SJSA1 (cell line): ENCODE data around the gene SETD2. TPM values are rescaled to one million over a fixed set of nuclear protein-coding genes. Genes with fewer than 3 reads are reported as not detected.
"Not testable (repeated sequence)": the region's sequence is repeated elsewhere in the genome, so short reads cannot be mapped to it uniquely, and the experiment has no call there.

ENCODE experiments used
- DNase-seq, 2 experiments: peaks; one replicate each; pipeline ENCODE4 v3.0.0-alpha.2; 2015 to 2020; ENCODE audit warnings: low spot score in 2 of 2, low read depth in 1 of 2
- H3K27ac ChIP-seq: fragments of 250-450 bp; sonication (Bioruptor Pico); 2 replicates; pipeline ENCODE4 v1.5.1; 2020; ENCODE audit warnings: mild to moderate bottlenecking, moderate library complexity
- H3K27me3 ChIP-seq: fragments of 250-450 bp; sonication (Bioruptor Pico); replicated peaks from 2 replicates; pipeline ENCODE4 v1.5.1; 2020; ENCODE audit warnings: mild to moderate bottlenecking, moderate library complexity
- H3K36me3 ChIP-seq: fragments of 250-450 bp; sonication (Bioruptor Pico); 2 replicates; pipeline ENCODE4 v1.5.1; 2020; ENCODE audit warnings: mild to moderate bottlenecking
- H3K4me1 ChIP-seq: fragments of 250-450 bp; sonication (Bioruptor Pico); replicated peaks from 2 replicates; pipeline ENCODE4 v1.6.1; 2021; ENCODE audit warnings: mild to moderate bottlenecking
- H3K4me3 ChIP-seq: fragments of 250-450 bp; sonication (Bioruptor Pico); 2 replicates; pipeline ENCODE4 v1.5.1; 2020; ENCODE audit warnings: mild to moderate bottlenecking
- H3K9me3 ChIP-seq: fragments of 250-450 bp; sonication (Bioruptor Pico); replicated peaks from 2 replicates; pipeline ENCODE4 v1.5.1; 2020; ENCODE audit warnings: mild to moderate bottlenecking
- total RNA-seq: library from RNA; depleted of rRNA; stranded (reverse); fragments of >200 nt; shearing (Covaris generic); gene quantifications from 2 replicates; pipeline ENCODE4 v1.2.3, GENCODE V29; 2014

The SETD2 gene
- total RNA-seq, 1 experiment from 2014 or later = 22.7 TPM

DNA sequence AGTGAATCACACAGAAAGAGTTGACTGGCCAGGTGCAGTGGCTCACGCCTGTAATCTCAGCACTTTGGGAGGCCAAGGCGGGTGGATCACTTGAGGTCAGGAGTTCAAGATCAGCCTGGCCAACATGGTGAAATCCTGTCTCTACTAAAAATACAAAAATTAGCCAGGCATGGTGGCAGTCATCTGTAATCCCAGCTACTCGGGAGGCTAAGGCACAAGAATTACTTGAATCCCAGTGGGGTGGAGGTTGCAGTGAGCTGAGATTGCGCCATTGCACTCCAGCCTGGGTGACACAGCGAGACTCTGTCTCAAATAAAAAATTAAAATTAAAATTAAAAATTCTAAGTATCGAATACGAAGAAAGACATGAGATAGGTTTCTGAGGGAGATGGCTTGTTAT, 23.4 kb downstream of the SETD2 start:
- H3K4me3 ChIP-seq, H3K4me1 ChIP-seq, H3K27ac ChIP-seq, DNase-seq, H3K27me3 ChIP-seq, H3K9me3 ChIP-seq, H3K36me3 ChIP-seq: not testable (repeated sequence)

DNA sequence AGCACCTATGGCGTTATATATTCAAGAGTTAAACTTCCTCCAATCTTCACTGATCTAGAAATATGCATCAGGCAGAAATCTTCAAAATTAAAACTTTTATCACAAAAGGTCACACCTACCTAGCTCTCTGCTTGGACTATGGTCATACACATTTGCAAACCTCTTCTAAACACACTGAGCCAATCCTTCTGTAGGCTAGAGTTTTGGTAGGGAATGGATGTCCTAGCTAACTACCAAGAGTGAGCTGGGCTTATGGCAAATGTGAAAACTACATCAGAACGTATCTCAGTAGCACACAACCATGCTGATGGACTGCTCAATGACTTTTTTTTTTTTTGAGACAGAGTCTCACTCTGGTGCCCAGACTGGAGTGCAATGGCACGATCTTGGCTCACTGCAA, 29.6 kb downstream of the SETD2 start:
- no peaks in the 10 kb centered on the region for H3K9me3 ChIP-seq
- H3K36me3 ChIP-seq = peaks cover 8% of the 10 kb centered on the region; the same call in 1 of the 2 replicates
- DNase-seq = no peak
- no peak overlapping the region for H3K4me3 ChIP-seq
- H3K27ac ChIP-seq = no peak overlapping the region
- H3K27me3 ChIP-seq = no peaks in the 10 kb centered on the region
- H3K4me1 ChIP-seq = no peaks in the 10 kb centered on the region

DNA sequence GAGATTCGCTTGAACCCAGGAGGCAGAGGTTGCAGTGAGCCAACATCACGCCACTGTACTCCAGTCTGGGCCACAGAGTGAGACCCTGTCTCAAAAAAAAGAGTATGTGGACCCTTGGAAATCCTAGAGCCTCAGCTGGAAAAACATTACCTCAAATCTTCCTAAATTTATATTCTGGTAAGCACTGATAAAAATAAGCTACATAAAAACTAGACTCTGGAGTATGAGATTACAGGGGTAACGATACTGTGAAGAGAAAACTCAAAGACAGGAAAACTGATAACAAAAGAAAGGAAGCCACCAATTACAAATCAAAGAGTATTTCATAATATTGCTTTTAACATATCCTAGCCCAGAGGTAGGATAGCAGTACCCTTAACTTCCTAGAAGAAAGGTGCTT, 30.3 kb downstream of the SETD2 start:
- H3K27me3 ChIP-seq = no peaks in the 10 kb centered on the region
- no peak overlapping the region for H3K4me3 ChIP-seq
- DNase-seq = no peak
- H3K4me1 ChIP-seq = no peaks in the 10 kb centered on the region
- peaks cover 8% of the 10 kb centered on the region; the same call in 1 of the 2 replicates for H3K36me3 ChIP-seq
- H3K27ac ChIP-seq = no peak overlapping the region
- no peaks in the 10 kb centered on the region for H3K9me3 ChIP-seq

- Histone ChIP-seq H3K9me3 (no peaks in the 10 kb centered on the region), H3K27ac (no peak overlapping the region), H3K27me3 (no peaks in the 10 kb centered on the region), H3K4me3 (no peak overlapping the region), H3K4me1 (no peaks in the 10 kb centered on the region), H3K36me3 (peaks cover 10% of the 10 kb centered on the region; the same call in 1 of the 2 replicates)
- no peak for DNase-seq
Observed at GRCh38 chr3:47130557-47130956, 33.4 kb downstream of the SETD2 start.

GRCh38 chr3:47128137-47128536, 35.8 kb downstream of the SETD2 start:
- DNase-seq = no peak
- Histone ChIP-seq H3K27ac (no peak overlapping the region), H3K9me3 (no peaks in the 10 kb centered on the region), H3K4me1 (no peaks in the 10 kb centered on the region), H3K27me3 (no peaks in the 10 kb centered on the region), H3K36me3 (peaks cover 25% of the 10 kb centered on the region), H3K4me3 (no peak overlapping the region)

GRCh38 chr3:47123857-47124256, 40.1 kb downstream of the SETD2 start:
- Histone ChIP-seq H3K4me1 (no peaks in the 10 kb centered on the region), H3K27ac (no peak overlapping the region), H3K27me3 (no peaks in the 10 kb centered on the region), H3K36me3 (peaks cover 56% of the 10 kb centered on the region), H3K9me3 (no peaks in the 10 kb centered on the region), H3K4me3 (no peak overlapping the region)
- no peak for DNase-seq

DNA sequence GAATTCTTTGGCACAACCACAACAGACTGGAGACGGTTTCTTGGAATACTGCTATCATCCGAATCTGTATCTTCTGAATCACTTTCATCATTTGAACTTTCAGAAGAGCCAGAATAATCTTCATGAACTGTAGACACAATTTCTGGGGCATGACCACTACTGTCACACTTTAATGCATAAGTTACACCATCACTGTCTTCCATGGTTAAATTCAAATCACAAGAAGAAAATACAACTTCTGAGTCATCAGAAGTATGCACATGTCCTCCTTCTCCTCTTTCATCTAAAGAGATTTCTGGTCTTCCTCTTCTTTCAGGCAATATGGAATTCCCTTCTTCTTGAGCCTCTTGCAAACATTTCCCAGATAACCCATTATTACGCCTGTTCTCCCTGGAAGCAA, 42.5 kb downstream of the SETD2 start:
- Histone ChIP-seq H3K27ac (no peak overlapping the region), H3K27me3 (no peaks in the 10 kb centered on the region), H3K36me3 (peaks cover 70% of the 10 kb centered on the region), H3K4me3 (no peak overlapping the region), H3K4me1 (no peaks in the 10 kb centered on the region), H3K9me3 (no peaks in the 10 kb centered on the region)
- DNase-seq = no peak

GRCh38 chr3:47120138-47120537, 43.8 kb downstream of the SETD2 start:
- Histone ChIP-seq H3K9me3 (no peaks in the 10 kb centered on the region), H3K36me3 (peaks cover 80% of the 10 kb centered on the region), H3K4me1 (peaks cover 8% of the 10 kb centered on the region), H3K4me3 (no peak overlapping the region), H3K27ac (no peak overlapping the region), H3K27me3 (no peaks in the 10 kb centered on the region)
- DNase-seq = no peak

GRCh38 chr3:47119387-47119786, 44.5 kb downstream of the SETD2 start:
- not testable (repeated sequence) for H3K4me3 ChIP-seq, H3K27ac ChIP-seq, DNase-seq, H3K27me3 ChIP-seq, H3K9me3 ChIP-seq
- Histone ChIP-seq H3K36me3 (peaks cover 83% of the 10 kb centered on the region), H3K4me1 (peaks cover 14% of the 10 kb centered on the region)

DNA sequence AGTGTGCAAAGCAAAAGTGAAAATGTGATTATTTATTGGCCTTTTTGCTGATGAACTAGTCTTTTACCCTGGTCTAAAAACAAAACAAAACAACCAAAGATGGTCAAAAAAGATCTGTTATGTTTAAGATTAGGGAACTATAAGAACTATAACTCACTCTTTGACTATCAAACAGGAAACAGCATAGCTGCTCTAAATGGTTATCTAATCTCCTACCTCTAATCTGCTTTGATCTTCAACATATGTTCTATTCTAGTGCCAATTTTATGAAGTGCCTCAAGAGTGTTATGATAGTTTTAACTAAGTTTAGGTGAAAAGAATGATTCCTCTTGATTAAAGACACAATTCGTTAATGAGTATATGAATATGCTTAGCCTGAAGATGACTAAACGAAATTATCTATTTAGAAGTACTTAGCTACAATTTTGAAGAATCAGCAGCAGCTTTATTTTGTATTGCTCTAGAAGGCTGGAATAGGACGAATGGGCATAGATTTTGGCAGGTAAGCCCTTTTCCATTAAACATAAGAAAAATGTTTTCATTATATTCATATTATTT, 46.0 kb downstream of the SETD2 start:
- DNase-seq = no peak
- Histone ChIP-seq H3K27ac (no peak overlapping the region), H3K4me1 (peaks cover 28% of the 10 kb centered on the region), H3K27me3 (no peaks in the 10 kb centered on the region), H3K4me3 (no peak overlapping the region), H3K36me3 (peaks cover 83% of the 10 kb centered on the region), H3K9me3 (no peaks in the 10 kb centered on the region)

GRCh38 chr3:47115524-47115923, 48.4 kb downstream of the SETD2 start:
- H3K27ac ChIP-seq, H3K4me3 ChIP-seq, DNase-seq, H3K27me3 ChIP-seq, H3K9me3 ChIP-seq: not testable (repeated sequence)
- peaks cover 78% of the 10 kb centered on the region for H3K36me3 ChIP-seq
- H3K4me1 ChIP-seq = peaks cover 37% of the 10 kb centered on the region

- Histone ChIP-seq H3K36me3 (peaks cover 74% of the 10 kb centered on the region), H3K4me3 (peak overlapping the region; percentile 13), H3K4me1 (peaks cover 44% of the 10 kb centered on the region), H3K9me3 (no peaks in the 10 kb centered on the region), H3K27ac (peak overlapping the region; percentile 78), H3K27me3 (no peaks in the 10 kb centered on the region)
- DNase-seq = peak in 1 of 2 experiments; percentile 46
Observed at GRCh38 chr3:47113669-47114365, 50.1 kb downstream of the SETD2 start.

- no peak for DNase-seq
- H3K27me3 ChIP-seq = no peaks in the 10 kb centered on the region
- H3K27ac ChIP-seq = peak overlapping the region; percentile 78
- H3K4me1 ChIP-seq = peaks cover 52% of the 10 kb centered on the region
- H3K36me3 ChIP-seq = peaks cover 74% of the 10 kb centered on the region
- no peak overlapping the region for H3K4me3 ChIP-seq
- H3K9me3 ChIP-seq = no peaks in the 10 kb centered on the region
Observed at GRCh38 chr3:47112997-47113396, 50.9 kb downstream of the SETD2 start.

GRCh38 chr3:47109393-47109792, 54.5 kb downstream of the SETD2 start:
- Histone ChIP-seq H3K36me3 (peaks cover 54% of the 10 kb centered on the region), H3K9me3 (no peaks in the 10 kb centered on the region), H3K4me1 (peaks cover 38% of the 10 kb centered on the region), H3K27ac (no peak overlapping the region), H3K4me3 (no peak overlapping the region), H3K27me3 (no peaks in the 10 kb centered on the region)
- no peak for DNase-seq
